IPS DF 4.7 (cell line): ENCODE measurements around the gene KDM4B.

Source experiments
- DNase-seq: peaks from one replicate; pipeline ENCODE4 v3.0.0-alpha.2; 2013; ENCODE audit warnings: low spot score; ENCODE audit errors: extremely low read depth

KDM4B gene

GRCh38 chr19:5048727-5049553, 80.0 kb downstream of the KDM4B start:
- DNase-seq, result no peak

DNA sequence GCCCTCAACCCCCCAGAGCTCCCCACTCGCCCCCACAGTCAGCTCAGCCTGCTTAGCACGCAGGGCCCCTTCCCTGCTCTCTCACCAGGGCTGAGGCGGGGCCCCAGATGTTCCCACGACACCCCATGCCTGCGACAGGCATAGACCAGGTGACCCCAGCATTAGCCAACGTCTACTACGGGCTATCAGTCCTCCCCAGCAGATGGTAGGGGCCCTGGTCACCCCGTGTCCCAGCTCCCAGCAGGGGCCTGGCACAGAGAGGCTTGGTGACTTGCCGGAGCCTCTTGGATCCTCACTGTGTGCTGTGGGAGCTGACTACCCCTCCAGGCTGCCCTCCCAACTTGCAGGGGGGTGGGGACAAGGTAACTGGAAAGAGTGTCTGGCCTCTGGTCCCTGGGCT, 80.6 kb downstream of the KDM4B start:
- DNase-seq, result no peak

DNA sequence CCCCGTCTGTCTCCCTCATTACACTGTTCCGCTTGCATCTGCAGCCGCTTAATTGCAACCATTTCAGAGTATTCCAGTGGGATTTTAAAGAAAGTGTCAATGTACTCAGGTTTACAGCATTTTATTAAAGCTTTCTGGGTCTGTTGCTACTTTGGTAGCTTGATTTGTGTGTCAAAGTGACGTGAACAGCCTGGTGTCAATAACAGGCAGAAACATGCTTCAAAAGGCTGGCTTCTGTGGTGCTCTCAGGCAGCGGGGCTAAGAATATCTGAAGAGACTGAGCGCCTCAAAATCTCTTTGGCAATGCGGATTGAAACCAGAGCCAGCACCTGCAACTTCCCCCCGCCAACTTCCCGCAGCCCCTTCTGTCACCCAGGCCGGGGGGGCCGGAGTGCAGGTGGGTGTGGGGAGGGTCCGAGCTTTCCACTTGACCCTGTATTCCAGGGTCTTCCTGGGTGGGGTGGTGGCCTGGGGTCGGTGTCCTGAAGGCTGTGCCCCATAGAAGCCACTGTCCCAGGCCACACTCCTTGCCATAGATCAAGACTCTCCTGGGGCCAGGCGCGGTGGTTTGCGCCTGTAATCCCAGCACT, 81.2 kb downstream of the KDM4B start:
- DNase-seq, result no peak

DNA sequence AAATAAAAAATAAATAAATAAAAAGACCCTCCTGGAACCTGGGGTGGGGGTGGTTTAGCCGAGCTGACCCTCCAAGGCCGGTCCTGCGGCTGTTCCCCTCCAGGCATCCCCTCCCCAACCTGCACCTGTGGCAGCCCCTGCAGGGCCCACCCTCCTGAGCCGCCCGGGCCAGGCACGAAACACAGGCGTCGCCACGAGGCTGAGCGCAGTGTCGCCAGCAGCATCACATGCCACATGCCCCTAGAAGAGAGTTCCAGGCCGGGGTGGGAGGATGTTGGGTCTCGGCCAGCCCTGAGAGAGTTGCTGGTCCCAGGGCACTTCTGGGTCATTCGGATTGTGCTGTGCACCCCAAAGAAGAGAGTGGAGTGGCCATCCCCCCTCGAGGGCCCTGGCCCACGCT, 82.0 kb downstream of the KDM4B start:
- DNase-seq, result no peak

GRCh38 chr19:5051619-5052018, 82.7 kb downstream of the KDM4B start:
- DNase-seq, result no peak

GRCh38 chr19:5052515-5052914, 83.6 kb downstream of the KDM4B start:
- no peak for DNase-seq

- DNase-seq, result no peak
Observed at GRCh38 chr19:5052945-5053485, 84.1 kb downstream of the KDM4B start.

- DNase-seq, result no peak
Observed at GRCh38 chr19:5053661-5054060, 84.7 kb downstream of the KDM4B start.

DNA sequence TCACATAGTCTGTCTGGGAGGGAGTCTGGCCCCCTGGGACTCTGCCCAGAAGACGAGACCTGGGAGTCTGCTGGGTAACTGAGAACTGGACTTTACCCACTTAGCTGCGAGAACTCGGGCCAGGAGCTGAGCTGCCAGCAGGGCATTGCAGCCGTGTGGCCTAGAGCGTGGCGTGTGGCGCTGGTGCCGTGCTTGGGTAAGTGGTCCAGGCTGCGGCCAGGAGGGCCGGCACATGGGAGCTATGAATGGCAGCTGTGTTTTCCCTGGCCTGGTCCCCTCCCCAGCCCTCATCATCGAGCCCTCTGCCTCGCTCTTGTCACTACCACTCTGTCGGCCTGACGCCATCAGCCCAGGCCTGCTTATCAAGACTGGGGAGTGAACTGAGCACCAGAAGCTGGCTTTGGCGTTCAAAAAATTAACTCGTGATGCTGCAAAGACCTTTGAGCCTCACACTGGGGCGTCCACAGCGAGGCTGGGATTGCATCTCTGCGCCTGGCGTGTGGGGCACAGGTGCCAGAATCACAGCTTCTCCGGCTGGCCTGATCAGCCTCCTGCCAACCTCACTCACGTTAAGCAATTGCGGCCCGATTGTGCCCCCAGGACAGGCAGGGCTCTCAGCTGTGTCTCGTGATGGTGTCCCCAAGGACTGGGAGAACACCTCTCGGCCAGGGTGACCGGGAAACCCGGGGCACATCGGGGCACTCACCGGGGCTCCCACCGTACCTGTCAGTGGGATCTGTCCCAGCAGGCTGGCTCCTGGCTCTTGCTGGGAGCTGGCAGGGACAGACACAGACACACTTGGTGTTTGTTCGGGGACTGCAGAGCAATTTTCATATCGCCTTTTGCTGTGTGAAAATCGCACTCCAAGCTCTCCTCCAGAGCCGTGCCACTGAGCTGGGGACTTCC, 85.9 kb downstream of the KDM4B start:
- DNase-seq, result no peak

- DNase-seq, result no peak
Observed at GRCh38 chr19:5055457-5055776, 86.5 kb downstream of the KDM4B start.

DNA sequence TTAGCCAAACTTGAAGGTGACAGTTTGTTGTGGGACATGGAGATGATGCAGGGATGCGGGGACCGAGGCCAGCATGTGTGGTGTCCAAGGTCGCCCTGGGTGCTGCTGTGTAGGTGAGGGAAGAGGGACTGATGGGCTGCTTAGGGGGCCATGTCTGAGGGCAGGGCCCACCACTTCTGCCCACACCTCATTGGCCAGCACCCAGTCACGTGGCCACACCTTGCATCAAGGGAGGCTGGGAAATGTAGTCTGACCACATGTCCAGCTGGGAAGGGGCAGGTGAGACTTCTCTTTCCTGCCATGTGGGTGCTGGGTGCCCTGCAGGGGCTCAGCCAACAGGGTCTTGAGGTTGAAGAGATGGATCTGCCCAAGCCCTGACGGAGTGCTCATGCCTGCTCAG, 88.9 kb downstream of the KDM4B start:
- DNase-seq, result no peak

DNA sequence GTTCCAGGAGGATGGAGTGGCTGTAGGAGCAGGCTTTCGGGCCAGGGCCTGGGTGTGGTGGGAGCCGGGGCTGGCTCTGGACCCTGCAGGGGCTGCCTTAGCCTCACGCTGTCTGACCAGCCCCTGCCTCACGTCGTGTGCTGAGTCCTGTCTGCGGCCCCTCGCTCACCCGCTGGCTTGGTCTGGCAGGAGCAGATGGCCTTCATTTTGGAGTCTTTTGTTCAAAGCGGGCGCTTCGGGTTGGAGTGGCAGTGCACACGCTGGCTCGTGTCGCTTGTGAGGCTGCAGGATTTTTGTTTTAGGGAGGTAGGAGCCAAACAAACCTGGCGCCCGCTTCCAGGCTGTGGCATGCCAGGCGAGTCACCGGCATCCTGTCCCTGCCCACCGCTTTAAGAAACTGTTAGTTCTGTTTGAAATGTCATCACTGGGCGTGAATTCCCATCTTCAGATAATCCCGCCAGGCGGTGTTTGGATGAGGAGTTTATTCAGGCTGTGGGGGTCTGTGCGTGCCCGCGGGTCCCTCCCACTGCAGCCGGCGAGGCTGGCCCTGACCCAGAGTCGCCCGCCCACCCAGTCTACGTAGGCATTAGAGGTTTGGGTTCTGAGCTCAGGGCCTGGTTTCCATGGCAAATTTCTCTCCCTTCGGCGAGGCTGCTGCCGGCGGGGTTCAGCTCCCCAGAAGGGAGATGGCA, 89.8 kb downstream of the KDM4B start:
- DNase-seq, result no peak

DNA sequence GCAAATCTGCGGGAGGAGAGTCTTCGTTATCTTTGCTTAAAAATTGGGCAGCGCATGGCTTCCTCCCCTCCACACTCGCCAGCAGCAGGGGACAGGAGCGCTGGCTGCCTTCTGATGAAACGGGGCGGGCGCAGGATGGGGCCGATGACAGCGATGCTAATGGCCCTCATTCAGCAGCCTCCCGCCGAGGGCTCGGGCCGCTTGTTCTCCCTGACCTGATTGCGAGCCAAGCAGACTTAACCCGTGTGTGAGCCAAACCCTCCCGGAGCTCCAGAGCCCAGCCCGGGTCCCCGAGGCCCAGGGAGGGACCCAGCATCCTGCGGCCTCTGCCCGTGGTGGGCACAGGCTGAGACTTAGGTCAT, 90.3 kb downstream of the KDM4B start:
- no peak for DNase-seq

DNA sequence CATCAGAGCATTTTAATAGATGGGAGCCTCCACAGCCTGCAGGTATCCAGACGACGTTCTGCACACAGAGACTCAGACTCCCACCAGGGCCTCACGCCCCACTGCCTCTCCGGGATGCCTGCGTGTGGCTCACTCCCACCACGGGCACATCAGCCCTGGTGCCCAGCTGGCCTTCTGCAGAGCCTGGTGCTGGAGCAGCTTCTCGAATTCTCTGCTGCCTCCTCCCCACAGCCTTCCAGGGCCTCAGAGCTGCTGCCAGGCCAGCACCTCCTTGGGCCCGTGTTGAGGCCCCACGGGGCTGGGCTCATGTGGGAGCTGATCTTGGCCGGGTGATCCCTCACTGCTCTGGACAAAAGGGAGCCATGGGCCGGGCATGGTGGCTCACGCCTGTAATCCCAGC, 90.9 kb downstream of the KDM4B start:
- DNase-seq, result no peak

- DNase-seq, result no peak
Observed at GRCh38 chr19:5062195-5062594, 93.3 kb downstream of the KDM4B start.

GRCh38 chr19:5062799-5063198, 93.9 kb downstream of the KDM4B start:
- DNase-seq, result no peak

DNA sequence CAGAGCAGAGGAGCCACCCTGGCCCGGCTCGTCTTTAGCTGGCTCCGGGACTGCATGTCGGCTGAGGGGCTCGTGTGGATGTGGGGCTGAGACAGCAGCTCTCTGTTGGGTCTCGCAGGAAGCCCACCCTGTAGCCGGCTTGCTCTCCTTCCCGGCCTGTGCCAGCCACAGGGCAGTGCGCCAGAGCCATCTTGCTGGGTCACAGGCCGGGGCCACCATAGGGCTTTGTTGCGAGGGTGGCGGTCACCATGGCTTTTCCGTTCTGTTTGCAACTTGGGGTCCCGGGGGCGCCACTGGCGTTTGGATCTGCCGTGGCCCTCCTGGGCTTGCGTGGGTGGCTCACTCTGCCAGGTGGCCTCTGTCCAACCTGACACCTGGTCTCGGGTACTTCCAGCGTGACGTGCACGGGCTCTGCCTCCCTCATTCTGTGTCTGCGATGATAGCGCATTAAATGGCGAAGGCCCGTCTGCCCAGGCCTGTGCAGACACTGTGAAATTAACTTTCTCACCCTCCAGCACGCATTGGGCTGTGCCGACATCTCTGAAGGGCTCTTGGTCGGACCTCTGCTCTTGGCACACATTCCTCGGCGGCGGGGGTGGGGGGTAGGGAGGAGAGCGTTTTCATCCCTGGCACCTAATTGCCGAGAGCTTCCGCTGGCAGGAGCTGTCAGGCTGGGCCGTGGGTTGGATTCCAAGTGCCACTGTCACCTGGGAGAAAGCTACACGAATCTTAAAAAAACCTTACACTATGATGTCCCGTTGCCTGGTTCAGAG, 95.1 kb downstream of the KDM4B start:
- DNase-seq, result no peak

- DNase-seq, result no peak
Observed at GRCh38 chr19:5064896-5065295, 96.0 kb downstream of the KDM4B start.

- DNase-seq, result no peak
Observed at GRCh38 chr19:5065663-5066093, 96.8 kb downstream of the KDM4B start.

- no peak for DNase-seq
Observed at GRCh38 chr19:5066768-5067167, 97.9 kb downstream of the KDM4B start.

- DNase-seq, result no peak
Observed at GRCh38 chr19:5067678-5068077, 98.8 kb downstream of the KDM4B start.
